SH-SY5Y (cell line): ENCODE results near the gene TXNDC16.

Experiments
- GATA2 ChIP-seq: IDR thresholded peaks from 2 replicates; pipeline ENCODE4 v1.6.1; 2011; ENCODE audit warnings: mild to moderate bottlenecking, low read depth, low read length
- GATA3 ChIP-seq: IDR thresholded peaks from 2 replicates; pipeline ENCODE4 v1.6.1; 2011; ENCODE audit warnings: low read depth, mild to moderate bottlenecking, low read length, moderate library complexity

TXNDC16 gene

GRCh38 chr14:52439476-52439875, 112.8 kb downstream of the TXNDC16 start:
- TF ChIP-seq GATA2 (no peak), GATA3 (no peak)

- TF ChIP-seq GATA2, result no peak
- no peak for TF ChIP-seq GATA3
These were observed 117.3 kb downstream of the TXNDC16 start for GRCh38 chr14:52434955-52435354.

GRCh38 chr14:52430474-52430873, 121.8 kb downstream of the TXNDC16 start:
- TF ChIP-seq GATA2 (no peak), GATA3 (no peak)

- TF ChIP-seq GATA2 (no peak), GATA3 (no peak)
These were observed 122.9 kb downstream of the TXNDC16 start for GRCh38 chr14:52429451-52429850.

- TF ChIP-seq GATA3 (no peak), GATA2 (no peak)
These were observed 124.8 kb downstream of the TXNDC16 start for GRCh38 chr14:52427460-52427859.

- TF ChIP-seq GATA2 (no peak), GATA3 (peak; percentile 41; the same call in 1 of the 2 replicates)
These were observed 129.5 kb downstream of the TXNDC16 start for GRCh38 chr14:52422650-52423356.

GRCh38 chr14:52417139-52417538, 135.2 kb downstream of the TXNDC16 start:
- TF ChIP-seq GATA3 (no peak), GATA2 (no peak)

- TF ChIP-seq GATA2 (no peak), GATA3 (no peak)
These were observed 138.4 kb downstream of the TXNDC16 start for GRCh38 chr14:52413729-52414408.

- no peak for TF ChIP-seq GATA2
- no peak for TF ChIP-seq GATA3
These were observed 139.9 kb downstream of the TXNDC16 start for GRCh38 chr14:52412426-52412825.

- TF ChIP-seq GATA3, result no peak
- TF ChIP-seq GATA2, result no peak
These were observed 147.0 kb downstream of the TXNDC16 start for GRCh38 chr14:52405314-52405713.

- TF ChIP-seq GATA3 (no peak), GATA2 (no peak)
These were observed 149.3 kb downstream of the TXNDC16 start for GRCh38 chr14:52402812-52403526.

GRCh38 chr14:52400846-52401245, 151.5 kb downstream of the TXNDC16 start:
- TF ChIP-seq GATA2 (no peak), GATA3 (no peak)

- TF ChIP-seq GATA2 (no peak), GATA3 (no peak)
These were observed 152.2 kb downstream of the TXNDC16 start for GRCh38 chr14:52399921-52400595.

- TF ChIP-seq GATA2 (no peak), GATA3 (no peak)
These were observed 153.2 kb downstream of the TXNDC16 start for GRCh38 chr14:52399104-52399503.

- no peak for TF ChIP-seq GATA3
- no peak for TF ChIP-seq GATA2
These were observed 154.5 kb downstream of the TXNDC16 start for GRCh38 chr14:52397844-52398243.
